SK-N-SH (cell line): ENCODE results near the gene DHRSX.

ENCODE experiments used
- EP300 ChIP-seq, 2 experiments: IDR thresholded peaks; 2 replicates each; pipeline versions ENCODE4 v1.4.0 to v1.6.1; 2012; ENCODE audit warnings: borderline replicate concordance in 1 of 2, low read depth in 1 of 2, low read length in 1 of 2
- GABPA ChIP-seq: IDR thresholded peaks from 2 replicates; pipeline ENCODE4 v1.4.0; 2012; ENCODE audit warnings: low read depth, mild to moderate bottlenecking
- MEF2A ChIP-seq: IDR thresholded peaks from 2 replicates; pipeline ENCODE4 v1.4.0; 2012; ENCODE audit warnings: low read depth, borderline replicate concordance
- RAD21 ChIP-seq: IDR thresholded peaks from 2 replicates; pipeline ENCODE4 v1.6.1; 2012; ENCODE audit warnings: mild to moderate bottlenecking, low read length
- RFX5 ChIP-seq: IDR thresholded peaks from 2 replicates; pipeline ENCODE4 v1.6.1; 2012; ENCODE audit warnings: mild to moderate bottlenecking, improper control_type of control experiment, low read length
- SIN3A ChIP-seq: IDR thresholded peaks from 2 replicates; pipeline ENCODE4 v1.6.1; 2012; ENCODE audit warnings: low read depth, mild to moderate bottlenecking, low read length, moderate library complexity, borderline replicate concordance
- SMC3 ChIP-seq: IDR thresholded peaks from 2 replicates; pipeline ENCODE4 v1.6.1; 2012; ENCODE audit warnings: low read depth, low read length, improper control_type of control experiment
- TEAD4 ChIP-seq: IDR thresholded peaks from 2 replicates; pipeline ENCODE4 v1.4.0; 2012; ENCODE audit warnings: mild to moderate bottlenecking, borderline replicate concordance; ENCODE audit not compliant: insufficient read depth
- YY1 ChIP-seq: IDR thresholded peaks from 2 replicates; pipeline ENCODE4 v1.4.0; 2012; ENCODE audit warnings: low read depth, mild to moderate bottlenecking
- TF ChIP-seq, protein P1 (sequence below): fragments of 200-600 bp; sonication (generic); IDR thresholded peaks from 2 replicates; pipeline ENCODE4 v1.6.1; 2017; ENCODE audit warnings: antibody characterized with exemption, mild to moderate bottlenecking, moderate library complexity
- TF ChIP-seq, protein P2 (sequence below): IDR thresholded peaks from 2 replicates; pipeline ENCODE4 v1.6.1; 2012; ENCODE audit warnings: mild to moderate bottlenecking, low read depth, low read length, moderate library complexity
- TF ChIP-seq, protein P3 (sequence below): fragments of 150-350 bp; IDR thresholded peaks from 2 replicates; pipeline ENCODE4 v1.6.1; 2017; ENCODE audit warnings: antibody characterized with exemption, low read length, low read depth, borderline replicate concordance
- TF ChIP-seq, protein P4 (sequence below): IDR thresholded peaks from 2 replicates; pipeline ENCODE4; 2012
- TF ChIP-seq, protein P5 (sequence below): IDR thresholded peaks from 2 replicates; pipeline ENCODE4 v1.4.0; 2012; ENCODE audit warnings: low read depth, borderline replicate concordance

DNA sequence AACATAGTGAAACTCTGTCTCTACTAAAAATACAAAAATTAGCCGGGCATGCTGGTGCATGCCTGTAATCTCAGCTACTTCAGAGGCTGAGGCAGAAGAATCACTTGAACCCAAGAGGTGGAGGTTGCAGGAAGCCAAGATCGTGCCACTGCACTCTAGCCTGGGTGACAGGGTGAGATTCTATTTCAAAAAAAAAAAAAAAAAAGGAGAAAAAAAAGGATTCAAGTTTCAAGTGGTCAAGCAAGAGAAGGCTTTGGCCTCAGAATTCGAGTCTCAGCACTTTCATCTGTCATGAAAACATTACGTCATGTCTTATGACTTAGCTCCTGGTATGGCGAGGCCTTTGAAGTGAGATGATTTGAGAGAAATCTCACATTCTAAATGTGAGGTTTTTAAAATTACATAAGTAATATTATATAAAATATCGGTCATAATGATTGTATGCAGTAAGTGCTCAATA, 21.2 kb upstream of the DHRSX start:
- TF ChIP-seq, protein P1, sequence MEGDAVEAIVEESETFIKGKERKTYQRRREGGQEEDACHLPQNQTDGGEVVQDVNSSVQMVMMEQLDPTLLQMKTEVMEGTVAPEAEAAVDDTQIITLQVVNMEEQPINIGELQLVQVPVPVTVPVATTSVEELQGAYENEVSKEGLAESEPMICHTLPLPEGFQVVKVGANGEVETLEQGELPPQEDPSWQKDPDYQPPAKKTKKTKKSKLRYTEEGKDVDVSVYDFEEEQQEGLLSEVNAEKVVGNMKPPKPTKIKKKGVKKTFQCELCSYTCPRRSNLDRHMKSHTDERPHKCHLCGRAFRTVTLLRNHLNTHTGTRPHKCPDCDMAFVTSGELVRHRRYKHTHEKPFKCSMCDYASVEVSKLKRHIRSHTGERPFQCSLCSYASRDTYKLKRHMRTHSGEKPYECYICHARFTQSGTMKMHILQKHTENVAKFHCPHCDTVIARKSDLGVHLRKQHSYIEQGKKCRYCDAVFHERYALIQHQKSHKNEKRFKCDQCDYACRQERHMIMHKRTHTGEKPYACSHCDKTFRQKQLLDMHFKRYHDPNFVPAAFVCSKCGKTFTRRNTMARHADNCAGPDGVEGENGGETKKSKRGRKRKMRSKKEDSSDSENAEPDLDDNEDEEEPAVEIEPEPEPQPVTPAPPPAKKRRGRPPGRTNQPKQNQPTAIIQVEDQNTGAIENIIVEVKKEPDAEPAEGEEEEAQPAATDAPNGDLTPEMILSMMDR = no peak
- no peak for TF ChIP-seq RFX5
- TF ChIP-seq, protein P2, sequence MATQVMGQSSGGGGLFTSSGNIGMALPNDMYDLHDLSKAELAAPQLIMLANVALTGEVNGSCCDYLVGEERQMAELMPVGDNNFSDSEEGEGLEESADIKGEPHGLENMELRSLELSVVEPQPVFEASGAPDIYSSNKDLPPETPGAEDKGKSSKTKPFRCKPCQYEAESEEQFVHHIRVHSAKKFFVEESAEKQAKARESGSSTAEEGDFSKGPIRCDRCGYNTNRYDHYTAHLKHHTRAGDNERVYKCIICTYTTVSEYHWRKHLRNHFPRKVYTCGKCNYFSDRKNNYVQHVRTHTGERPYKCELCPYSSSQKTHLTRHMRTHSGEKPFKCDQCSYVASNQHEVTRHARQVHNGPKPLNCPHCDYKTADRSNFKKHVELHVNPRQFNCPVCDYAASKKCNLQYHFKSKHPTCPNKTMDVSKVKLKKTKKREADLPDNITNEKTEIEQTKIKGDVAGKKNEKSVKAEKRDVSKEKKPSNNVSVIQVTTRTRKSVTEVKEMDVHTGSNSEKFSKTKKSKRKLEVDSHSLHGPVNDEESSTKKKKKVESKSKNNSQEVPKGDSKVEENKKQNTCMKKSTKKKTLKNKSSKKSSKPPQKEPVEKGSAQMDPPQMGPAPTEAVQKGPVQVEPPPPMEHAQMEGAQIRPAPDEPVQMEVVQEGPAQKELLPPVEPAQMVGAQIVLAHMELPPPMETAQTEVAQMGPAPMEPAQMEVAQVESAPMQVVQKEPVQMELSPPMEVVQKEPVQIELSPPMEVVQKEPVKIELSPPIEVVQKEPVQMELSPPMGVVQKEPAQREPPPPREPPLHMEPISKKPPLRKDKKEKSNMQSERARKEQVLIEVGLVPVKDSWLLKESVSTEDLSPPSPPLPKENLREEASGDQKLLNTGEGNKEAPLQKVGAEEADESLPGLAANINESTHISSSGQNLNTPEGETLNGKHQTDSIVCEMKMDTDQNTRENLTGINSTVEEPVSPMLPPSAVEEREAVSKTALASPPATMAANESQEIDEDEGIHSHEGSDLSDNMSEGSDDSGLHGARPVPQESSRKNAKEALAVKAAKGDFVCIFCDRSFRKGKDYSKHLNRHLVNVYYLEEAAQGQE = no peak
- no peak for TF ChIP-seq SIN3A
- TF ChIP-seq, protein P3, sequence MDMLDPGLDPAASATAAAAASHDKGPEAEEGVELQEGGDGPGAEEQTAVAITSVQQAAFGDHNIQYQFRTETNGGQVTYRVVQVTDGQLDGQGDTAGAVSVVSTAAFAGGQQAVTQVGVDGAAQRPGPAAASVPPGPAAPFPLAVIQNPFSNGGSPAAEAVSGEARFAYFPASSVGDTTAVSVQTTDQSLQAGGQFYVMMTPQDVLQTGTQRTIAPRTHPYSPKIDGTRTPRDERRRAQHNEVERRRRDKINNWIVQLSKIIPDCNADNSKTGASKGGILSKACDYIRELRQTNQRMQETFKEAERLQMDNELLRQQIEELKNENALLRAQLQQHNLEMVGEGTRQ = no peak
- TF ChIP-seq, protein P4, sequence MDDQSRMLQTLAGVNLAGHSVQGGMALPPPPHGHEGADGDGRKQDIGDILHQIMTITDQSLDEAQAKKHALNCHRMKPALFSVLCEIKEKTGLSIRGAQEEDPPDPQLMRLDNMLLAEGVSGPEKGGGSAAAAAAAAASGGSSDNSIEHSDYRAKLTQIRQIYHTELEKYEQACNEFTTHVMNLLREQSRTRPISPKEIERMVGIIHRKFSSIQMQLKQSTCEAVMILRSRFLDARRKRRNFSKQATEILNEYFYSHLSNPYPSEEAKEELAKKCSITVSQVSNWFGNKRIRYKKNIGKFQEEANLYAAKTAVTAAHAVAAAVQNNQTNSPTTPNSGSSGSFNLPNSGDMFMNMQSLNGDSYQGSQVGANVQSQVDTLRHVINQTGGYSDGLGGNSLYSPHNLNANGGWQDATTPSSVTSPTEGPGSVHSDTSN = no peak
- TF ChIP-seq SMC3 = no peak
- TF ChIP-seq GABPA = no peak
- TF ChIP-seq EP300 (IDR thresholded peaks at IDR 0.05; ENCODE audit: borderline replicate concordance in 1 of 2, low read depth in 1 of 2, low read length in 1 of 2) = no peak
- TF ChIP-seq, protein P5, sequence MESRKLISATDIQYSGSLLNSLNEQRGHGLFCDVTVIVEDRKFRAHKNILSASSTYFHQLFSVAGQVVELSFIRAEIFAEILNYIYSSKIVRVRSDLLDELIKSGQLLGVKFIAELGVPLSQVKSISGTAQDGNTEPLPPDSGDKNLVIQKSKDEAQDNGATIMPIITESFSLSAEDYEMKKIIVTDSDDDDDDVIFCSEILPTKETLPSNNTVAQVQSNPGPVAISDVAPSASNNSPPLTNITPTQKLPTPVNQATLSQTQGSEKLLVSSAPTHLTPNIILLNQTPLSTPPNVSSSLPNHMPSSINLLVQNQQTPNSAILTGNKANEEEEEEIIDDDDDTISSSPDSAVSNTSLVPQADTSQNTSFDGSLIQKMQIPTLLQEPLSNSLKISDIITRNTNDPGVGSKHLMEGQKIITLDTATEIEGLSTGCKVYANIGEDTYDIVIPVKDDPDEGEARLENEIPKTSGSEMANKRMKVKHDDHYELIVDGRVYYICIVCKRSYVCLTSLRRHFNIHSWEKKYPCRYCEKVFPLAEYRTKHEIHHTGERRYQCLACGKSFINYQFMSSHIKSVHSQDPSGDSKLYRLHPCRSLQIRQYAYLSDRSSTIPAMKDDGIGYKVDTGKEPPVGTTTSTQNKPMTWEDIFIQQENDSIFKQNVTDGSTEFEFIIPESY = no peak
- no peak for TF ChIP-seq RAD21
- no peak for TF ChIP-seq TEAD4
- TF ChIP-seq YY1 = no peak
- no peak for TF ChIP-seq MEF2A
